Glutamatergic neuron (in vitro differentiated cells): Measurements from ENCODE around the gene SSBP3. TPM values are rescaled to one million over a fixed set of nuclear protein-coding genes. Genes with fewer than 3 reads are reported as not detected.
"Not testable (repeated sequence)": the region's sequence is repeated elsewhere in the genome, so short reads cannot be mapped to it uniquely, and the experiment has no call there.

Experiments
- DNase-seq: peaks from one replicate; pipeline ENCODE4 v3.0.0; 2022
- H3K27ac Mint-ChIP-seq: one replicate; pipeline ENCODE4 v1.8.0; 2020; ENCODE audit warnings: mild to moderate bottlenecking, mixed read lengths, inconsistent platforms; ENCODE audit not compliant: unreplicated experiment
- H3K27me3 Mint-ChIP-seq: one replicate; pipeline ENCODE4 v1.8.0; 2020; ENCODE audit warnings: mild to moderate bottlenecking, moderate library complexity, mixed read lengths, inconsistent platforms; ENCODE audit not compliant: unreplicated experiment
- H3K36me3 Mint-ChIP-seq: one replicate; pipeline ENCODE4 v1.8.0; 2020; ENCODE audit warnings: mild to moderate bottlenecking, mixed read lengths, inconsistent platforms; ENCODE audit not compliant: unreplicated experiment
- H3K4me1 Mint-ChIP-seq: one replicate; pipeline ENCODE4 v1.8.0; 2020; ENCODE audit warnings: mild to moderate bottlenecking, low read depth, mixed read lengths, inconsistent platforms; ENCODE audit not compliant: unreplicated experiment
- H3K4me3 Mint-ChIP-seq: one replicate; pipeline ENCODE4 v1.8.0; 2020; ENCODE audit warnings: mild to moderate bottlenecking, mixed read lengths, inconsistent platforms; ENCODE audit not compliant: unreplicated experiment
- H3K9me3 Mint-ChIP-seq: one replicate; pipeline ENCODE4 v1.8.0; 2020; ENCODE audit warnings: mild to moderate bottlenecking, moderate library complexity, mixed read lengths, inconsistent platforms; ENCODE audit not compliant: unreplicated experiment
- CTCF ChIP-seq: fragments of 200-600 bp; sonication (generic); IDR thresholded peaks from one replicate; pipeline ENCODE4 v1.5.0; 2021; ENCODE audit not compliant: partially characterized antibody, unreplicated experiment
- total RNA-seq: library from RNA; stranded (reverse); fragmentation: NEBNext Ultra II Directional; extraction: Animal tissue kit (Norgen Biotek cat#: 25700); gene quantifications from one replicate; pipeline ENCODE4 v1.2.1, GENCODE V29; 2021; ENCODE audit not compliant: unreplicated experiment

SSBP3 gene
- total RNA-seq, 1 donor from 2014 or later = 608 TPM

- H3K4me1 Mint-ChIP-seq = peaks cover 68% of the 10 kb centered on the region
- peaks cover 25% of the 10 kb centered on the region for H3K27me3 Mint-ChIP-seq
- TF ChIP-seq CTCF = no peak
- peak overlapping the region; percentile 46 for H3K27ac Mint-ChIP-seq
- no peak for DNase-seq
- peaks cover 30% of the 10 kb centered on the region for H3K9me3 Mint-ChIP-seq
- no peak overlapping the region for H3K4me3 Mint-ChIP-seq
- H3K36me3 Mint-ChIP-seq = no peaks in the 10 kb centered on the region
Observed at GRCh38 chr1:54347261-54347954, 58.8 kb downstream of the SSBP3 start.

GRCh38 chr1:54345548-54345947 lies 60.6 kb downstream of the SSBP3 start:
- Mint-ChIP-seq H3K4me1 (peaks cover 70% of the 10 kb centered on the region), H3K27ac (peak overlapping the region; percentile 100), H3K27me3 (peaks cover 28% of the 10 kb centered on the region), H3K9me3 (peaks cover 41% of the 10 kb centered on the region), H3K4me3 (peak overlapping the region; percentile 59)
- H3K36me3 Mint-ChIP-seq, DNase-seq: not testable (repeated sequence)

GRCh38 chr1:54345116-54345515 lies 61.1 kb downstream of the SSBP3 start:
- Mint-ChIP-seq H3K4me1 (peaks cover 70% of the 10 kb centered on the region), H3K27me3 (peaks cover 30% of the 10 kb centered on the region)
- no peak for TF ChIP-seq CTCF

GRCh38 chr1:54342742-54343687 lies 63.2 kb downstream of the SSBP3 start:
- no peaks in the 10 kb centered on the region for H3K36me3 Mint-ChIP-seq
- H3K27ac Mint-ChIP-seq = peak overlapping the region; percentile 100
- peak; percentile 78 for DNase-seq
- H3K9me3 Mint-ChIP-seq = peaks cover 51% of the 10 kb centered on the region
- peaks cover 38% of the 10 kb centered on the region for H3K27me3 Mint-ChIP-seq
- H3K4me1 Mint-ChIP-seq = peaks cover 73% of the 10 kb centered on the region
- H3K4me3 Mint-ChIP-seq = peak overlapping the region; percentile 86
- TF ChIP-seq CTCF = peak; percentile 37

More at GRCh38 chr1:54345116-54345515, 61.1 kb downstream of the SSBP3 start:
- H3K9me3 Mint-ChIP-seq = peaks cover 40% of the 10 kb centered on the region
- no peak for DNase-seq
- H3K36me3 Mint-ChIP-seq = no peaks in the 10 kb centered on the region
- H3K27ac Mint-ChIP-seq = peak overlapping the region; percentile 100
- H3K4me3 Mint-ChIP-seq = peak overlapping the region; percentile 59

- no peaks in the 10 kb centered on the region for H3K36me3 Mint-ChIP-seq
- H3K27ac Mint-ChIP-seq = peak overlapping the region; percentile 100
- no peak for TF ChIP-seq CTCF
- peak; percentile 82 for DNase-seq
- H3K9me3 Mint-ChIP-seq = peaks cover 51% of the 10 kb centered on the region
- peaks cover 70% of the 10 kb centered on the region for H3K4me1 Mint-ChIP-seq
- peaks cover 38% of the 10 kb centered on the region for H3K27me3 Mint-ChIP-seq
- H3K4me3 Mint-ChIP-seq = peak overlapping the region; percentile 86
Observed at GRCh38 chr1:54342288-54342687, 63.9 kb downstream of the SSBP3 start.
